COLO829 (cell line): ENCODE measurements around the gene UPK1A.

Experiments
- DNase-seq: peaks from one replicate; pipeline ENCODE4 v3.0.0; 2012; ENCODE audit warnings: low spot score

UPK1A gene

GRCh38 chr19:35693422-35693821 lies 27.1 kb downstream of the UPK1A start:
- no peak for DNase-seq

- DNase-seq = peak; percentile 77
These were observed 27.7 kb downstream of the UPK1A start for GRCh38 chr19:35693835-35694599.

- no peak for DNase-seq
These were observed 29.6 kb downstream of the UPK1A start for GRCh38 chr19:35695895-35696422.

GRCh38 chr19:35696835-35697234 lies 30.5 kb downstream of the UPK1A start:
- DNase-seq = no peak

GRCh38 chr19:35702223-35703012 lies 36.1 kb downstream of the UPK1A start:
- peak; percentile 96 for DNase-seq

- DNase-seq = no peak
These were observed 37.0 kb downstream of the UPK1A start for GRCh38 chr19:35703343-35703742.

- DNase-seq = no peak
These were observed 37.9 kb downstream of the UPK1A start, which contains the start of gene ZBTB32 for GRCh38 chr19:35704218-35704617. TSS of gene ZBTB32 (plus strand) at chr19:35704558. CDS start at chr19:35714627, 10,069 bp downstream.

- no peak for DNase-seq
These were observed 42.1 kb downstream of the UPK1A start for GRCh38 chr19:35708391-35708790.

GRCh38 chr19:35710784-35711723 lies 44.7 kb downstream of the UPK1A start:
- no peak for DNase-seq

GRCh38 chr19:35712567-35713505 lies 46.5 kb downstream of the UPK1A start:
- no peak for DNase-seq

- no peak for DNase-seq
These were observed 47.2 kb downstream of the UPK1A start for GRCh38 chr19:35713506-35713850.

- no peak for DNase-seq
These were observed 47.7 kb downstream of the UPK1A start for GRCh38 chr19:35713904-35714495.

GRCh38 chr19:35714601-35715354 lies 48.5 kb downstream of the UPK1A start:
- DNase-seq = no peak

- DNase-seq = no peak
These were observed 49.1 kb downstream of the UPK1A start for GRCh38 chr19:35715355-35715809.

GRCh38 chr19:35715981-35716800 lies 49.9 kb downstream of the UPK1A start:
- peak; percentile 64 for DNase-seq

- DNase-seq = peak; percentile 99
These were observed 50.7 kb downstream of the UPK1A start for GRCh38 chr19:35716801-35717664.

- no peak for DNase-seq
These were observed 51.5 kb downstream of the UPK1A start, which contains the start of gene KMT2B for GRCh38 chr19:35717665-35718344. TSS of gene KMT2B (plus strand) at chr19:35718003. CDS start at chr19:35718019, 16 bp downstream.
